GM18858 (cell line): ENCODE measurements around the gene IFNG.

ENCODE experiments used
- ATAC-seq: cut with Tn5 transposase; IDR thresholded peaks from one replicate; pipeline ENCODE4 v1.9.1; 2021; ENCODE audit not compliant: unreplicated experiment

IFNG gene

DNA sequence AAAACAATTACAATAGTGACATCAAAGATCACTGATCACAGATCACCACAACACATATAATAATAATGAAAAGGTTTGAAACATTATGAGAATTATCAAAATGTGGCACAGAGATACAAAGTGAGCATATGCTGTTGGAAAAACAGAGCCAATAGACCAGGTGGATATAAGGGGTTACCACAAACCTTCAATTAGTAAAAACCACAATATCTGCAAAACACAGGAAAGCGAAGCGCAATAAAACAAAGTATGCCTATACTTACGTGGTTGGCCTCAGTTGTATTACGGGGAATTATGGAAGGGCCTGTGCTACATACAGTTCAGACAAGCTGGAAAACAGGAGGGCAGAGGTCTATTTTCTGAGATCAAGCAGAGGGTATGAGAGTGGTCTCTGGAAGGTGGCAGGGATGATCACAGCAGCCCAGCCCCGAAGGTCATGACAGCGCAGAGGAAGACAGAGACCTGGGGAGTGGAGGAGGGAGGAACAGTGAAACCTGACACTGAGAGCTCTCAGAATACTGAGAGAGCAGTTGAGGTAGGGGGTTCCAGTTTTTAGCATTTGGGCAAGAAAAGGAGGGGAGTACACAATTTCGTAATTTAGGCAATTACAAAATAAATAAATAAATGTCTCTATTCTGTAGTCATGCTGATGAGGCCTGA is 41.3 kb downstream of the IFNG start:
- no peak for ATAC-seq

DNA sequence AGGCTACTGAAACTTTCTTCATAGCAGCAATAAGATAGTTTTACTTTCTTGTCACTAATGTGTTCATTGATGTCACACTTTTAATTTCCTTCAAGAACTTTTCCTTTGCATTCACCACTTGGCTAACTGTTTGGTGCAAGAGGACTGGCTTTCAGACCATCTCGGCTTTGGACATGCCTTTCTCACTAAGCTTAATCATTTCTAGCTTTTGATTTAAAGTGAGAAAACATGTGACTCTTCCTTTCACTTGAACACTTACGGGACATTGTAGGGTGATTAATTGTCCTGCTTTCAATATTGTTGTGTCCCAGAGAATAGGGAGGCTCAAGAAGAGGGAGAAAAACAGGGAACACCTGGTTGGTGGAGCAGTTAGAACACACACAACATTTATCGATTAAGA is 41.9 kb downstream of the IFNG start:
- ATAC-seq = no peak

DNA sequence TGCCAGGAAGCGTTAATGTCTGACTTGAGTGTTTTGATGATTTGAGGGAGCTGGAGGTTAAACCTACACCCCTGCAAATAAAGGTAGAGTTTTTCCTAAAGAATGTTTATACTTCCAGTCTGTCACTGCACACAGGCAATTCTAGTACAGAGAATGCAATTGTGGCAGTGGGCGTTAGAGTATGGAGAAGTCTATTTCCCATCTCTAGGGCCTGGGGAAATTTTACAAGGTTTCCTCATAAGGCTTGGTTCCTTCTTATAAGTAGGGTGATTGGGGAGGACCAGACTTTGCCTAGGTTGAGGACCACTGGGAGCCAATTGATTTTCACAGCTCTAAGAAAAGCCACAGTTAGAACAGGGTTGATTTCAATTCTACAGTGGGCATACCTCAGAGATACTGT is 44.3 kb downstream of the IFNG start:
- no peak for ATAC-seq

DNA sequence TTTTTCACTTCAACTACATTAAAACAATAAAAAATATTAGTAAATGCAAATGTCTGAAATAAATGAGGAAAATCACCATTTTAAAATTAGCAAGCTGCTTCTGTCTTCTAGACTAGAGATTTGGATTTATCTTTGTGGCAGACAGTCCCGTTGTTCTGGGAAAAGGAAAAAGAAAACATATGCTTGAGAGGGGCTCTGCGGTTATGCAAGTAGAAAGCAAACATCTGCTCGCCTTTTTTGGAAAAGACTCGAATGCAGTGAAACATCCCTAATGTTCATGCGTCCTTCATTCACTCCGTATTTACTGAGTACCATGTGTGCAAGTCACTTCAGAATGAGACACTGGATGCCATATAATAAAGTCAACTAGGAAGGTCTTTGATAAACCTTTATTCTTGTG is 44.9 kb downstream of the IFNG start:
- ATAC-seq = no peak

DNA sequence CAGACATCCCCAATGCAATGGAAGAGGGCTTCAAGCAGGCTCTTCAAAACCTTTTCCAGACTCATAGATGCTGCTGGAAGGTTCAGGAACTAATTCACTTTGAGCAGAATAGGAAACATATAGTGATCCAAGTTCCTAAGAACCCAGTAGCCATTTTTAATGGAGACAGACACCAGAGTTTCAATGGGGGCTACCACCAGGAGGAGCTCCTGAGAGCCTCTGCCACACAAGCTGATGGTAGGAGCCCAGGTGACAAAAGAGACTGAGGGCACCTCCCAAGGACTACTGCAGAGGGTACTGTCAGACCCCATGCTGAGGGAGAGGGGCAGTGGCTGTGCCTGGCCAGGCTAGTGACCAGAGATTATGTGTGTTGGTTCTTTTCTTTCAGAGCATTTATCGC is 45.9 kb downstream of the IFNG start:
- no peak for ATAC-seq

DNA sequence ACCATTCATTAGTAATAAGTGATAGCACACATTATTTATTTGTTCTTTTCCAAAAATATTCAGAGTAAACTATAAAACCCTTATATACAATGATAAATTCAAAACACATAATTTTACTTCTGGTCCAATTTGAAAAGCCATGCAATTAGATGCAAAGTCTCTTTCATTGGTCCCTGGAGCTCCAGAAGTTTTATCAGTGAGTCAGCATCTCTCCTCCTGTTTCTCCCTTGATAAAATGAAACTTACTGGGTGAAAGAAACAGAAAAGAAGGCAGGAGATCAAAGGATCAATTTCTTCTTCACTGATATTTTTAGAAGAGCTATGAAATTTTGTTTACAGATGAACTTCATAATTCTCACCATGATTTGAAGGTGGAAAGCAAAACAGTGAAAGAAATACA is 47.5 kb downstream of the IFNG start:
- ATAC-seq = no peak

DNA sequence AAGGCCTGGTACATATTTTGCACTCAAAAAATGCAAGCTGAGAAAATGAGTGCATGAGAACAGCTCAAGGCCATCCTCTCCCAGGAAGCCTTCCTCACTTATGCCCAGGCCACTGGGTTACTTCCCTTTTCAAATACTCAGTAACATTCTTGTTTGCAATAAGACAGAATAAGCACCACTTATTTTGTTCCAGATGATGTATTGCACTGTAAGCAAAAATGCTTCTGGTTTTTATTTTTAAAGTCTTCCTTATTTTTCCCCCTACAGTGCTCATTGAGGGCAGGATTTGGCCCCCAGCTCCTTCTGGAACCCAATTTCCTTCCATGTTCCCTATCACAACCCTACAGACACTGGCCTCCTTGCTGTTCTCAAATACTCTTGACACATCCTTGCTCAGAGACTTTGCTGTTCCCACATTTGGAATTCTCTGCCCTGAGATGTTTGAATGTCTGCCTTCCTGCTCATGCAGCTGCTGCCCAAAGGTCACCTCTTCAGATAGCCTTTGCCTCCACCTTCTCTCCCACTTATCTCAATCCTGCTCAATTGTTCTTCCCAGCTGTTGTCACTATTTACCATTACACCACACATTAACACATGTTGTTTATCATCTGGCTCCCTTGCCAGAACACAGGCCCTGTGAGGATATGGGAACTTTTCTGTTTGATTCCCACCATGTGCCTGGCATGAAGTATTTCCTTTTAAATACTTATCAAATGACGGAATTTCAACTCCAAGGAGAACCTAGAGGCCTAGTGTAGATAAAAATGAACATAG is 49.9 kb downstream of the IFNG start:
- no peak for ATAC-seq

DNA sequence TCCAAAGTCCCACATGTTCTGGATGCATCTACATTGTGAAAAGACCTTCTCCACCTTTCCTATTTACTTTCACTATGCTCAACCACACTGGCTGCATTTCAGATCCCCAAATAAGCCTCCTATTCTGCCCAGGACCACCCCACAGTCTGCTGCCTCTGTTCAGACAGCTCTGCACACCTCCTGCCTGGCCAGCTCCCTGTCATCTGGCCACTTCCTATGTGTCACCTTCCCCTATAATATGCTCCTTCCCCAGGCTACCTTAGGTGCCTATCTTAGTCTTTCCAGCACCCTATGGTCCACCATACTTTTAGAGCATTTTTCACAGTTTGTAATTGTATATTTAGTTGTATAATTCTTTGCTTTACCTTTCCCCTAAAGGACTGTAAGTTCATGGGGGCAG is 50.5 kb downstream of the IFNG start:
- no peak for ATAC-seq

DNA sequence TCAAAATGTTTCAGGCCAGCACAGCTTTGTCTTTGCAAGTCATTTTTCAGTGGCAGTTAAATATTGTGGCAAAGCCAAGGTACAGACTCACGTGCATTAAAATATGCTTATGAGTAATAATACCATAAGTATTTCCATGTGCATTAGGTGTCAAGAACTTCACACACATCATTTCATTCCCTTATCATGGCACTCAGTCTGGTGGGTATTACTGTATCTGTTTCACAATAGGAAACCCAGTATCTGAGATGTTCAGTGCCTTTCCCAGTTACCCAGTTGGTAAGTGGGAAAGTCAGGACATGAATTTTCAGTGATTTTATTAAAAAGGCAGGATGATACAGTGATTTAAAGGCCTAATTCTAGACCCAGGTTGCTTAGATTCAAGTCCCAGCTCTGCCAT is 52.9 kb downstream of the IFNG start:
- ATAC-seq = no peak

DNA sequence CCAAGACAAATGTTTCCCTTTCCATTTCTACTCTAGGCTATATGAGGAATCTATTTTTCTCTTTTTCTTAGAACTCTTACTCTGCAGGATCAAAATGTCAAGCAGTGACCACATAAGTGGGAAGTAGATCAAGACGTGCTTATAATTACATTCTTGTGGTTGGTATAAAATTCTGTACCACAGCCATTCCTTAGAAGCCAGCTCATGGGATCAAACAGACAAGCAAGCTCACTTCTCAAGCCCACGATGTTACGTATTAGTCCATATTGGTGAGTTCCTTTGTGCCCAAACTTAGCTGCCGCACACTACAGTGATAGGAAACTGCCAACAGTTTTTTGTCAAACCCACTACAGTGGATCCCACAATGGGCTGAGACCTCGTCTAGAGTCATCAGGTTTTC is 53.4 kb downstream of the IFNG start:
- no peak for ATAC-seq
